ENCODE measurements around the gene SMARCA1.

The SMARCA1 gene

DNA sequence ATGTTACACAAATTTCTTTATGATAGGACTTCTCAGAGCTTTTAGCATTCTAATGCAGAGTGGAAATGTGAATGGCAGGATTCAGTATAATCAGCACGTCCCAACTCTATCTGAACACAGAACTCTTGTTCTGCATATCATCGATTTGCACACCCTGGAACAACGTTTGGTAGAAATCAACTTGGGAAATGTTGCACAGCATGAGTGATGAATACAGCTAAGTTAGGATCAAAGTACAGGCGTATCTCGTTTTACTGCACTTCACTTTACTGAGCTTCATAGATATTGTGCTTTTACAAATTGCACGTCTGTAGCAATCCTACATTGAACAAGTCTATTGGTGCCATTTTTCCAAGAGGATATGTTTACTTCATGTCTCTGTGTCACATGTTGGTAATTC lies 70.8 kb downstream of the SMARCA1 start:
- no peak for DNase-seq (ENCODE audit: low read depth)

DNA sequence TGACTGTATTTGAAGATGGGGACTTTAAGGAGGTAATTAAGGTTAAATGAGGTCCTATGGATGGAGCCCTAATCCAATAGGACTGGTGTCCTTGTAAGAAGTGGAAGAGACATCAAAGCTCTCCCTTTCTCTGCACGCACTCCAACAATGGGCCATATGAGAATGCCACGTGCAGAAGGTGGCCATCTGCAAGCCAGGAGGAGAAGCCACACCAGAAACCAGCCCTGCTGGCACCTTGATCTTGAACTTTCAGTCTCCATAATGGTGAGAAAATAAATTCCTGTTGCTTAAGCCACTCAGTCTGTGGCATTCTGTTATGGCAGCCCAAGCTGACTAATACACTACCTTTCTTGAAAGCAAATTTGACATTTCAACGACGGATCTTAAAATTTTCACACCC lies 73.2 kb downstream of the SMARCA1 start:
- no peak for DNase-seq (ENCODE audit: low read depth)

DNA sequence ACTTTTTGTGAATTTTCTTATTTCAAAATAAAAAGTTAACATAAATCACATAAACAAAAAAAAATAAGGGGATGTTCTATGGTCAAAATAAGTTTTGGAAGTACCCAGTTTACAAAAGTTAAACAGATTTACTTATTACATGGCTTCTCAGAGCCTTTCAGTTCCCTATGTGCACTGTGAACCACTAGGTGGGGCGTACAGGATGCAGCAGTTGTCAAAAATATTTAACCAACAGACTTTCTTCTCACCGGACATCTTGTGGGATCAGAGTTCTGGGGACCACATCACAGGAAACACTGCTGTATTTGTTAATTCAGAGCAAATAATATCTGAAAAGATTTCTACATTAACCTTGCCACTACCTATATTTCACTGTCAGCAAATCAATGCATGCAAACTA lies 74.1 kb downstream of the SMARCA1 start:
- DNase-seq (ENCODE audit: low read depth): no peak

DNA sequence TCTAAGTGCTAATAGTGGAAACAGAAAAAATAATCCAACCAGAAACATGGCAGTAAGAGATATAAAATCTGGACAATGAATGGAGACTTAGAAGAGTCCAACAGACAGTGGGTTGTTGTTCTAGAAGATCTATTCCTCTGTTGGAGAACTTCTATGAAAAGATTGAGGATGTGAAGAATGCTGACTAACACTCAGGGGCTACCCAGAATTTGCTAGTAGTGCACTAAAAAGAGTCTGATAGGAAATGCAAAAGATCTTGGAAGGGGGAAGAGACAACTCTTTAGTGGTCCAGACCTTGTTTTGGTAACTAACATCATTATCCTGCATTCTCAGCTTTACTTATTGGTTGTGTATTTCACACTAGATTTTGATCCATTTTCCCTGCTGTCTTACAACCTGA lies 77.9 kb downstream of the SMARCA1 start:
- DNase-seq (ENCODE audit: low read depth): no peak

DNA sequence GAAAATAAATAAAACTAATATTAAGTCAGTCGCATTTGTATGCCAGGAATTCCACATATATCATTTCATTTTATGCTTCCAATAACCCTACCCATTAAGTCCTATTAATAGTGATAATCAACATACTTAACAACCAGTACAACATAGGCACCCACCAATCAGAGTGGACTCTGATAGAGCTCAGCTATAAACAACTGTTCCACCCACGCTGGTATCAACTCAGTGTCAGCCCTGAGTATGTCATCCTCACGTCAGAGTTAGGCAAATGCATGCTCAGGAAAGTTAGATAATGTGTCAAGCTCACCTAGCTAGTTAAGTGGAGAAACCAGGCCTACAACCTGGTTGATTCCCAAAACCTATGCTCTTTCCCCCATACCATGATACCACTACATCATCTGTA lies 89.3 kb downstream of the SMARCA1 start:
- no peak for DNase-seq (ENCODE audit: low read depth)

DNA sequence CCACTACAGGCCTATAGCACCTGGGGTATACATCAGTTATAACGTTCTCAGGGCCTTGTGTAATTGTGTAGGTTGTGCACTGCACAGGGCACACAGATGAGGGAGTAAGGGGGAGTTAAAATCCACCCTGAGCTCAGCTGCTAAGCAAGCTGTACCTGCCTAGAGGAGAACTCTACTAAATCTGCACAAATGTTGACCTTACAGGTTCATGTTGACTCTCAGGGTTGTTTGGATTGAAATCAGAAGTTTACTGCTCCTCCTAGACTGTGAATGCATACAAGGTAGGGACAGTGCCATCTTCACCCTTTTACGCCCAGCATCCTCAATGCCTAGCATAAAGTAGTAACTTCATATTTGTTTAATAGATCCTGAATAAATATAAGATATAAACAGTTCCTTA lies 89.8 kb downstream of the SMARCA1 start:
- no peak for DNase-seq (ENCODE audit: low read depth)

DNA sequence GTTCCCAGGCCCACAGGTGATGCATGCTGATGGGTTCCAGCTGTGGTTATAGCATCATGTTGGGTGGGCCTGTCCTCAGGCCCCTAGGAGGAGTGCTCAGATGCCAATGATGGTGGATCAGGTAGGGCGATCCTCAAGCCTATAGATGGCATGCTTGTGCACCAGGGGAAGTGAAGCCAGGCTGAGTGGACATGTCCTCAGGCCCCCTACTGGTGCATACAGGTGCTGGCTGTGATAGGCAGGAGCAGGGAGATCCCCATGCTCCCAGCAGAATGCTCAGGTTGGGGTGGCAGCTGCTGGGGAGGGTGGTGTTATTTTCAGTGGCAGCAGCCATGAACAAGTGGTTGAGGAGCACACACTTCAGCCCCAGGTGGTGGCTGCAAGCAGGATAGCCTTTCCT lies 96.0 kb downstream of the SMARCA1 start:
- DNase-seq (ENCODE audit: low read depth): no peak

DNA sequence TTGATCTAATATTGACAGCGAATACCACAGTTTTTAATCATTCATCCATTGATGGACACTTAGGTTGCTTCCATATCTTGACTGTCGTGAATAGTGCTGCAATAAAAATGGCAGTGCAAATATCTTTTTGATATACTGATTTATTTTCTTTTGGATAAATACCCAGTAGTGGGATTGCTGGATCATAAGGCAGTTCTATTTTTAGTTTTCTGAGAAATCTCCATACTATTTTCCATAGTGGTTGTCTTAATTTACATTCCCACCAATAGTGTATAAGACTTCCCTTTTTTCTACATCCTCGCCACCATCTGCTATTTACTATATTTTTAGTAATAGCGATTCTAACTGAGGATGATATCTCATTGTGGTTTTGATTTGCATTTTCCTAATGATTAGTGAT lies 100.1 kb downstream of the SMARCA1 start:
- DNase-seq (ENCODE audit: low read depth): no peak

DNA sequence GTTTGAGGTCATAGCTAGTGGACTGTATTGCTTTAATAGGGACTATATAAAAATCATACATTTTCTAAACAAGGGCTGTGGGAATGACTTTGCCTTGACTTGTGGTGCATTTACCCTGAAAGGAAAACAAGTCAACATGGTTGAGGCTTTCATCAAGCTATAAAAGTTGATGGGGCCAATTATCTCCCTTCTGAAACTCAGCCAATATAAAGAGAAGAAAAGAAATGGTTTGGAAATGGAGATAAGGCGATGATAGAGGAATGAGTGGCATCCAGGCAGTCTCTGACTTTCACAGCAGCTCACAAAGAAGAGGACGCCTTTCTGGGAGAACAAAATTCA lies 118.7 kb downstream of the SMARCA1 start:
- no peak for DNase-seq (ENCODE audit: low read depth)

DNA sequence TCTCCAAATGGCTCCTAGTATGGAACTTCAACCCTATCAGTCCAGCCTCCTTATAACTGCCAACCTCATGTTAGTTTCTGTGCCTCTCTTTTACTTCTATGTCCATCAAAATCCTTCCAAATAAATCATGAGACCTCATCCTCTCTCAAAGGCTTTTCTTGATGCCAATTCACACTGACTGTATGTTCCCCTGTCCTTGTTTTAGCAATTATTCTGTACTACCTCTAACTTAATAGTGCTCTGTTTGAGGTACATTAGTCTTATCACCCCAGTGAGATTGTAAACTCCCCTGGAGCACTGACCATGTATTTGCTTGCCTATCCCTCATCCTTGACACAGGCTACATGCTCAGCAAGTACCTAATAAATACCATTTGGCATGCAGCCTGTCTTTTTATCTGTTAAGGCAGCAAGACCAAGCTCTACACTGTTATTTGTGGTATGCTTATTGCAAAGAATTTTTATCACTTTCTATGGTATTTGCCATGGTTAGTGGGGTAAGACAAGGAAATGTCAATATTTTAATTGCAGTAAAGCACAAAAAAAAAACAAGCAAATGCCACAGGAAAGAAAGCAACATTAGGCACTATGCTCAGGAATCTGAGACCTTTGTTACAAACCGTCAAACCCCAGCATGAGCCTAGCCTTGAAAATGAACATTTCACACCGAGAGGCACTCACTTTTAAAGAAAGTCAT lies 119.2 kb downstream of the SMARCA1 start:
- DNase-seq (ENCODE audit: low read depth): no peak

All from stimulated activated CD8-positive, alpha-beta memory T cell treated with anti-CD3 and anti-CD28 coated beads, Interleukin-7, amount 100 ng/mL, for 24 hours (primary cell).